GM12878 (cell line): ENCODE results near the gene METTL9. TPM values are rescaled to one million over a fixed set of nuclear protein-coding genes. Genes with fewer than 3 reads are reported as not detected.
"Not testable (repeated sequence)": the region's sequence is repeated elsewhere in the genome, so short reads cannot be mapped to it uniquely, and the experiment has no call there.

Experiments used
- ATAC-seq: fragments of 200-7000 bp; cut with Tn5 transposase; 3 replicates; pipeline ENCODE4 v1.9.1; 2020; ENCODE audit warnings: mild to moderate bottlenecking, moderate library complexity
- BruUV-seq: library from RNA; stranded (reverse); fragments of 400-500 nt; replicated peaks from 2 replicates; lab custom pipeline; 2021; lab: Mats Ljungman, UMichigan
- CTCF ChIA-PET: fragments of 300-600 bp; sonication (Branson Sonifier 250); formaldehyde crosslinking; extraction: SDS; loops from one replicate; lab custom pipeline; 2021; ENCODE audit warnings: inconsistent platforms; lab: Yijun Ruan, JAX
- POLR2A ChIA-PET: fragments of 350-600 bp; formaldehyde crosslinking; extraction: SDS; loops from one replicate; lab custom pipeline; 2021; ENCODE audit warnings: inconsistent platforms; lab: Charles Lee
- RAD21 ChIA-PET: fragments of 300-600 bp; sonication (Branson Sonifier 250); formaldehyde crosslinking; loops from one replicate; lab custom pipeline; 2023; ENCODE audit warnings: antibody characterized with exemption; ENCODE audit not compliant: unreplicated experiment; lab: Charles Lee
- SMC1A ChIA-PET: fragments of 300-600 bp; sonication (Branson Sonifier 250); formaldehyde crosslinking; loops from one replicate; lab custom pipeline; 2023; ENCODE audit not compliant: unreplicated experiment, uncharacterized antibody; lab: Charles Lee
- DNase-seq: peaks from one replicate; pipeline ENCODE4 v3.0.0-alpha.2; 2011; ENCODE audit warnings: low read depth, low spot score
- FAIRE-seq: peaks from 3 replicates; lab custom pipeline; 2011; peaks lifted over from hg19 to GRCh38; lab: Jason Lieb, UNC
- H2AFZ ChIP-seq: 2 replicates; pipeline ENCODE4 v1.6.0; 2011; ENCODE audit warnings: low read depth, low read length, control low read depth; ENCODE audit not compliant: control insufficient read depth
- H3K27ac ChIP-seq: 2 replicates; pipeline ENCODE4 v1.5.1; 2011; ENCODE audit warnings: control low read depth; ENCODE audit not compliant: control insufficient read depth, insufficient read depth
- H3K27me3 ChIP-seq, 2 experiments: replicated peaks in 1 of 2; 2 replicates each; pipeline versions ENCODE4 v1.6.0 to v1.6.1; 2011; ENCODE audit warnings: low read length in 1 of 2; ENCODE audit not compliant: control insufficient read depth in 2 of 2, insufficient read depth in 2 of 2
- H3K36me3 ChIP-seq, 2 experiments: 2 replicates each; pipeline ENCODE4 v1.5.1; 2011; ENCODE audit warnings: low read length in 1 of 2; ENCODE audit not compliant: control insufficient read depth in 2 of 2, insufficient read depth in 2 of 2
- H3K4me1 ChIP-seq: 2 replicates; pipeline ENCODE4 v1.6.1; 2011; ENCODE audit warnings: mild to moderate bottlenecking, low read length, moderate library complexity, mixed read lengths; ENCODE audit not compliant: control insufficient read depth, insufficient read depth
- H3K4me2 ChIP-seq: 2 replicates; pipeline ENCODE4 v1.6.0; 2011; ENCODE audit warnings: control low read depth; ENCODE audit not compliant: control insufficient read depth, insufficient read depth
- H3K4me3 ChIP-seq: fragments of 200-600 bp; sonication (generic); 2 replicates; pipeline ENCODE4 v1.5.1; 2016
- H3K79me2 ChIP-seq: 2 replicates; pipeline ENCODE4 v1.6.0; 2011; ENCODE audit warnings: low read length; ENCODE audit not compliant: control insufficient read depth, insufficient read depth
- H3K9ac ChIP-seq: 2 replicates; pipeline ENCODE4 v1.8.0; 2011; ENCODE audit warnings: low read length, control low read depth, mixed read lengths; ENCODE audit not compliant: control insufficient read depth, insufficient read depth
- H3K9me3 ChIP-seq: replicated peaks from 3 replicates; pipeline ENCODE4 v1.5.1; 2011; ENCODE audit warnings: mild to moderate bottlenecking, low read length; ENCODE audit not compliant: control insufficient read depth, insufficient read depth
- H4K20me1 ChIP-seq: 2 replicates; pipeline ENCODE4 v1.6.0; 2011; ENCODE audit not compliant: control insufficient read depth, insufficient read depth
- ATF2 ChIP-seq: IDR thresholded peaks from 2 replicates; pipeline ENCODE4 v1.6.1; 2012; ENCODE audit warnings: low read length, inconsistent platforms
- BHLHE40 ChIP-seq, 2 experiments: fragments of 450-650 bp in 1 of 2; IDR thresholded peaks; 2 replicates each; pipeline ENCODE4 v1.6.1; 2011 to 2017; ENCODE audit warnings: low read depth in 2 of 2, borderline replicate concordance in 1 of 2, improper control_type of control experiment in 1 of 2, low read length in 1 of 2, mild to moderate bottlenecking in 1 of 2
- DPF2 ChIP-seq: fragments of 450-650 bp; IDR thresholded peaks from 2 replicates; pipeline ENCODE4 v1.6.1; 2017; ENCODE audit warnings: mild to moderate bottlenecking
- E2F8 ChIP-seq: fragments of 450-650 bp; IDR thresholded peaks from 2 replicates; pipeline ENCODE4 v1.6.1; 2018; ENCODE audit warnings: mild to moderate bottlenecking, low read depth, moderate library complexity; ENCODE audit not compliant: partially characterized antibody
- IKZF1 ChIP-seq: fragments of 450-650 bp; conservative IDR thresholded peaks from 2 replicates; pipeline ENCODE4 v1.6.1; 2017; ENCODE audit warnings: antibody characterized with exemption, mild to moderate bottlenecking
- IRF3 ChIP-seq: fragments of 450-650 bp; IDR thresholded peaks from 2 replicates; pipeline ENCODE4 v1.6.1; 2014; ENCODE audit warnings: mild to moderate bottlenecking
- NR2C2 ChIP-seq: IDR thresholded peaks from 2 replicates; pipeline ENCODE4 v1.6.1; 2011; ENCODE audit warnings: borderline replicate concordance, low read depth; ENCODE audit not compliant: control insufficient read depth, insufficient read length
- RUNX3 ChIP-seq: IDR thresholded peaks from 2 replicates; pipeline ENCODE4 v1.6.1; 2012; ENCODE audit warnings: low read length, inconsistent platforms
- SIX5 ChIP-seq: IDR thresholded peaks from 2 replicates; pipeline ENCODE4 v1.6.1; 2011; ENCODE audit warnings: mild to moderate bottlenecking, low read depth, low read length, moderate library complexity; ENCODE audit not compliant: severe bottlenecking
- SRF ChIP-seq, 2 experiments: IDR thresholded peaks; 2 replicates each; pipeline ENCODE4 v1.6.1; 2011; ENCODE audit warnings: low read depth in 2 of 2, low read length in 2 of 2, mild to moderate bottlenecking in 1 of 2, moderate library complexity in 1 of 2
- YY1 ChIP-seq: IDR thresholded peaks from 2 replicates; pipeline ENCODE4 v1.6.1; 2011; ENCODE audit warnings: low read depth, mild to moderate bottlenecking, low read length
- WGBS: methylation state at CpG from one replicate; pipeline ENCODE4 v1.1.6; 2016; ENCODE audit warnings: low lambda C conversion rate; ENCODE audit not compliant: insufficient replicate concordance, insufficient coverage; ENCODE audit errors: missing lambda C conversion rate; 5-methylcytosine and 5-hydroxymethylcytosine counted together
- in situ Hi-C: fragments of 300-500 bp; cut with MboI; formaldehyde crosslinking; loops from 9 replicates; pipeline ENCODE4 v1.14.3; 2018; ENCODE audit warnings: mixed read lengths
- intact Hi-C: fragments of 100-400 bp; cut with micrococcal nuclease; formaldehyde crosslinking; loops from one replicate; pipeline ENCODE4 v1.14.2; 2022; ENCODE audit not compliant: unreplicated experiment
- polyA plus RNA-seq, 11 experiments: library from polyadenylated mRNA; depleted of rRNA in 4 of 11; unstranded in 6 of 11; stranded (reverse) in 5 of 11; fragments of >200 nt; fragmentation: Nextera tagmentation in 4 of 11; fragmentation: Illumina TruSeq in 1 of 11; extraction: Ambion mirVana in 4 of 11; extraction: Trizol in 1 of 11; gene quantifications; 1 replicate in 1 of 11; 2 replicates in 10 of 11; pipeline versions ENCODE4 v1.2.1 to v1.2.3, GENCODE V29; 2011 to 2016; ENCODE audit warnings: inconsistent platforms in 2 of 11, missing spikeins in 2 of 11, low read depth in 1 of 11
- total RNA-seq, 4 experiments: library from RNA; depleted of rRNA in 3 of 4; stranded (reverse); fragments of >200 nt in 3 of 4; fragmentation: Illumina TruSeq in 1 of 4; extraction: Trizol in 1 of 4; gene quantifications; 2 replicates each; pipeline versions ENCODE4 v1.2.1 to v1.2.3, GENCODE V29; 2013 to 2021

The METTL9 gene
- total and polyA plus RNA-seq, 10 of the 15 experiments (the other 5 are each of a cell fraction or from before 2014, with no cell fraction given): 19.4 to 119 (median 101) TPM

- BruUV-seq, CTCF ChIA-PET, H3K36me3 ChIP-seq, H4K20me1 ChIP-seq, FAIRE-seq, H3K27me3 ChIP-seq: not testable (repeated sequence)
- peak; percentile 35; the same call in 1 of the 2 replicates for TF ChIP-seq RUNX3
- TF ChIP-seq, all 136 proteins: peak for 1; not testable (repeated sequence) for 135
- intact Hi-C loops, H3K9me3 ChIP-seq, RAD21 ChIA-PET, H3K4me2 ChIP-seq, H2AFZ ChIP-seq, H3K9ac ChIP-seq, in situ Hi-C loops, H3K4me3 ChIP-seq, H3K4me1 ChIP-seq, H3K27ac ChIP-seq, POLR2A ChIA-PET, ATAC-seq, DNase-seq, H3K79me2 ChIP-seq: not testable (repeated sequence)
- 63% methylated on average over 5 of the region's 5 CpGs for WGBS
- SMC1A ChIA-PET: interaction anchor here (1.4 to 1.6 kb wide), 2 partner anchors 9 to 13 kb away, joined by 3 to 4 read pairs; no protein-coding TSS in a partner anchor
These were observed 32.7 kb downstream of the METTL9 start for GRCh38 chr16:21631951-21632575.

- Histone ChIP-seq H3K27me3 (no peaks in the 10 kb centered on the region), H3K4me3 (no peak overlapping the region), H3K4me1 (peaks cover 2% of the 10 kb centered on the region; the same call in 1 of the 2 replicates), H3K79me2 (no peaks in the 10 kb centered on the region), H3K9ac (no peak overlapping the region), H3K4me2 (no peak overlapping the region), H4K20me1 (no peaks in the 10 kb centered on the region; the same call in 1 of the 2 replicates), H3K9me3 (no peaks in the 10 kb centered on the region; the same call in 2 of the 3 replicates), H3K27ac (no peak overlapping the region), H2AFZ (no peak overlapping the region), H3K36me3 (peaks cover 2 to 5% of the 10 kb centered on the region in 2 experiments; a peak in 2 of 4 replicates)
- ATAC-seq: no peak
- ChIA-PET SMC1A (no interaction called here), POLR2A (no interaction called here), RAD21 (no interaction called here), CTCF (no interaction called here)
- 80% methylated on average over 5 of the region's 5 CpGs for WGBS
- FAIRE-seq: no peak
- intact Hi-C loops (no loop called here), in situ Hi-C loops (no loop called here)
- DNase-seq: no peak
- no TSS peak for BruUV-seq
- TF ChIP-seq DPF2 (no peak), IRF3 (no peak), YY1 (no peak), E2F8 (no peak), BHLHE40 (IDR thresholded peaks at IDR 0.05; ENCODE audit: borderline replicate concordance in 1 of 2, low read depth in 2 of 2, low read length in 1 of 2) (no peak), SIX5 (no peak), SRF (IDR thresholded peaks at IDR 0.05; ENCODE audit: low read depth in 2 of 2, low read length in 2 of 2) (no peak), ATF2 (no peak), IKZF1 (no peak), NR2C2 (no peak)
These were observed 34.8 kb downstream of the METTL9 start for GRCh38 chr16:21634216-21634615.
